Activated CD8-positive, alpha-beta T cell treated with anti-CD3 and anti-CD28 coated beads for 36 hours (primary cell): ENCODE data around the gene TTC28. TPM values are rescaled to one million over a fixed set of nuclear protein-coding genes. Genes with fewer than 3 reads are reported as not detected.

Source experiments
- ATAC-seq: fragments of 200-7000 bp; cut with Tn5 transposase; one replicate; pipeline ENCODE4 v1.10.0; 2021; ENCODE audit warnings: mild to moderate bottlenecking, moderate library complexity
- CTCF ChIA-PET: fragments of 350-600 bp; sonication (Branson Sonifier 250); formaldehyde crosslinking; loops from one replicate; lab custom pipeline; 2021; ENCODE audit warnings: antibody characterized with exemption; lab: Charles Lee
- POLR2A ChIA-PET: fragments of 350-600 bp; sonication (Branson Sonifier 250); formaldehyde crosslinking; loops from one replicate; lab custom pipeline; 2021; ENCODE audit warnings: antibody characterized with exemption; lab: Charles Lee
- DNase-seq: peaks from one replicate; pipeline ENCODE4 v3.0.0-alpha.2; 2020
- H3K27ac Mint-ChIP-seq: one replicate; pipeline ENCODE4 v1.8.0; 2021; ENCODE audit warnings: mild to moderate bottlenecking, mixed read lengths
- H3K27me3 Mint-ChIP-seq: one replicate; pipeline ENCODE4 v1.8.0; 2021; ENCODE audit warnings: mixed read lengths
- H3K36me3 Mint-ChIP-seq: one replicate; pipeline ENCODE4 v1.8.0; 2021; ENCODE audit warnings: low read depth, mixed read lengths
- H3K4me1 Mint-ChIP-seq: one replicate; pipeline ENCODE4 v1.8.0; 2021; ENCODE audit warnings: low read depth, mixed read lengths
- H3K4me3 Mint-ChIP-seq: one replicate; pipeline ENCODE4 v1.8.0; 2021; ENCODE audit warnings: mild to moderate bottlenecking, moderate library complexity, mixed read lengths
- H3K9me3 Mint-ChIP-seq: one replicate; pipeline ENCODE4 v1.8.0; 2021; ENCODE audit warnings: mixed read lengths
- CTCF ChIP-seq: fragments of 200-600 bp; IDR thresholded peaks from one replicate; pipeline ENCODE4 v1.8.0; 2022; ENCODE audit warnings: antibody characterized with exemption, mild to moderate bottlenecking
- intact Hi-C: fragments of 100-400 bp; cut with micrococcal nuclease; formaldehyde crosslinking; loops from one replicate; pipeline ENCODE4 v1.10.0; 2022
- total RNA-seq, 2 experiments: library from RNA; stranded (reverse); gene quantifications; one replicate each; pipeline ENCODE4 v1.2.3, GENCODE V29; 2021

Gene TTC28
- total RNA-seq, 2 experiments from 2014 or later: 0.58 to 1.9 TPM

GRCh38 chr22:28402539-28402938 lies 277.1 kb downstream of the TTC28 start:
- no peaks in the 10 kb centered on the region for H3K27me3 Mint-ChIP-seq
- CTCF ChIA-PET: no interaction called here
- ATAC-seq: no peak
- TF ChIP-seq CTCF: no peak
- POLR2A ChIA-PET: no interaction called here
- no peaks in the 10 kb centered on the region for H3K9me3 Mint-ChIP-seq
- no peak overlapping the region for H3K4me3 Mint-ChIP-seq
- intact Hi-C loops: no loop called here
- H3K27ac Mint-ChIP-seq: no peak overlapping the region
- no peaks in the 10 kb centered on the region for H3K4me1 Mint-ChIP-seq
- DNase-seq: no peak
- no peaks in the 10 kb centered on the region for H3K36me3 Mint-ChIP-seq

- Mint-ChIP-seq H3K36me3 (no peaks in the 10 kb centered on the region), H3K9me3 (no peaks in the 10 kb centered on the region), H3K4me1 (no peaks in the 10 kb centered on the region), H3K4me3 (no peak overlapping the region), H3K27ac (no peak overlapping the region), H3K27me3 (no peaks in the 10 kb centered on the region)
- POLR2A ChIA-PET: interaction anchor here (0.6 kb wide), 1 partner anchor 18 kb away, joined by 3 read pairs; no protein-coding TSS in a partner anchor
- TF ChIP-seq CTCF: no peak
- intact Hi-C loops: no loop called here
- CTCF ChIA-PET: no interaction called here
- no peak for DNase-seq
- no peak for ATAC-seq
These were observed 277.6 kb downstream of the TTC28 start for GRCh38 chr22:28402060-28402459.

- DNase-seq (no peak), ATAC-seq (no peak)
- no peak for TF ChIP-seq CTCF
- intact Hi-C loops: no loop called here
- peaks cover 12% of the 10 kb centered on the region for H3K4me1 Mint-ChIP-seq
- ChIA-PET POLR2A (no interaction called here), CTCF (no interaction called here)
- no peaks in the 10 kb centered on the region for H3K9me3 Mint-ChIP-seq
- no peak overlapping the region for H3K27ac Mint-ChIP-seq
- H3K4me3 Mint-ChIP-seq: no peak overlapping the region
- no peaks in the 10 kb centered on the region for H3K27me3 Mint-ChIP-seq
- no peaks in the 10 kb centered on the region for H3K36me3 Mint-ChIP-seq
These were observed 280.7 kb downstream of the TTC28 start for GRCh38 chr22:28398981-28399380.

GRCh38 chr22:28398355-28398754 lies 281.3 kb downstream of the TTC28 start:
- H3K27ac Mint-ChIP-seq: no peak overlapping the region
- intact Hi-C loops: no loop called here
- POLR2A ChIA-PET: no interaction called here
- CTCF ChIA-PET: no interaction called here
- H3K36me3 Mint-ChIP-seq: no peaks in the 10 kb centered on the region
- H3K4me1 Mint-ChIP-seq: peaks cover 12% of the 10 kb centered on the region
- H3K4me3 Mint-ChIP-seq: no peak overlapping the region
- ATAC-seq: no peak
- no peak for DNase-seq
- H3K27me3 Mint-ChIP-seq: no peaks in the 10 kb centered on the region
- H3K9me3 Mint-ChIP-seq: no peaks in the 10 kb centered on the region
- TF ChIP-seq CTCF: no peak

- ATAC-seq: no peak
- no peak overlapping the region for H3K27ac Mint-ChIP-seq
- intact Hi-C loops: no loop called here
- H3K4me1 Mint-ChIP-seq: peaks cover 12% of the 10 kb centered on the region
- CTCF ChIA-PET: no interaction called here
- no peaks in the 10 kb centered on the region for H3K9me3 Mint-ChIP-seq
- POLR2A ChIA-PET: interaction anchor here (1.1 kb wide), 1 partner anchor 218 kb away, joined by 3 read pairs; no protein-coding TSS in a partner anchor
- H3K4me3 Mint-ChIP-seq: no peak overlapping the region
- no peaks in the 10 kb centered on the region for H3K36me3 Mint-ChIP-seq
- DNase-seq: no peak
- no peaks in the 10 kb centered on the region for H3K27me3 Mint-ChIP-seq
- TF ChIP-seq CTCF: no peak
These were observed 282.3 kb downstream of the TTC28 start for GRCh38 chr22:28397306-28397705.
